ENCODE data around the gene GAR1.

DNA sequence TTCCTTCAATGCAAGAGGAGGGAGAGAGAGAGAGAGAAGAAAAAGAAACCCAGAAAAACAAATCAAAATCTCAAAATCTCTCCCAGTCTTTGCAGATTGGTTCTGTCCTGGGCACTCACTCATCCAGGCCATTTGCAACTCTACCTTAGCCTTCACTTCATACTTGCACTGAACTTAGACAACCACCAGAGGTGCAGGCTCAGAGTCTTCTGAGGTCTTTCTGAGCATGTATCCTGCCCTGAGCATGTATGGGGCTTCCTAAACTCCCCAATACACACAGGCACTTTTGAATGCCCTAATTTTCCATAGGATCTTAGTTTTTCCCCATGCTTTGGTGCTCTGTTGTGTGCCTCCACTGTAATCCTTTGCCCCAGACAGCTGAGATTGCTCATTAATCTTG lies 16.7 kb upstream of the GAR1 start:
- TF ChIP-seq, protein P1, sequence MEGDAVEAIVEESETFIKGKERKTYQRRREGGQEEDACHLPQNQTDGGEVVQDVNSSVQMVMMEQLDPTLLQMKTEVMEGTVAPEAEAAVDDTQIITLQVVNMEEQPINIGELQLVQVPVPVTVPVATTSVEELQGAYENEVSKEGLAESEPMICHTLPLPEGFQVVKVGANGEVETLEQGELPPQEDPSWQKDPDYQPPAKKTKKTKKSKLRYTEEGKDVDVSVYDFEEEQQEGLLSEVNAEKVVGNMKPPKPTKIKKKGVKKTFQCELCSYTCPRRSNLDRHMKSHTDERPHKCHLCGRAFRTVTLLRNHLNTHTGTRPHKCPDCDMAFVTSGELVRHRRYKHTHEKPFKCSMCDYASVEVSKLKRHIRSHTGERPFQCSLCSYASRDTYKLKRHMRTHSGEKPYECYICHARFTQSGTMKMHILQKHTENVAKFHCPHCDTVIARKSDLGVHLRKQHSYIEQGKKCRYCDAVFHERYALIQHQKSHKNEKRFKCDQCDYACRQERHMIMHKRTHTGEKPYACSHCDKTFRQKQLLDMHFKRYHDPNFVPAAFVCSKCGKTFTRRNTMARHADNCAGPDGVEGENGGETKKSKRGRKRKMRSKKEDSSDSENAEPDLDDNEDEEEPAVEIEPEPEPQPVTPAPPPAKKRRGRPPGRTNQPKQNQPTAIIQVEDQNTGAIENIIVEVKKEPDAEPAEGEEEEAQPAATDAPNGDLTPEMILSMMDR (IDR thresholded peaks at IDR 0.05) = no peak
- TF ChIP-seq POLR2A (IDR thresholded peaks at IDR 0.05; ENCODE audit: low read depth) (no peak), EP300 (IDR thresholded peaks at IDR 0.05) (no peak)
